Colonic mucosa (tissue), 4 donors: ENCODE results near the gene GGN. TPM values are rescaled to one million over a fixed set of nuclear protein-coding genes. Genes with fewer than 3 reads are reported as not detected.
"Not testable (repeated sequence)": the region's sequence is repeated elsewhere in the genome, so short reads cannot be mapped to it uniquely, and the experiment has no call there.

Experiments used
- DNase-seq: peaks from one replicate; pipeline ENCODE4 v3.0.0-alpha.2; 2020
- H3K27ac ChIP-seq: fragments of 200-600 bp; one replicate; pipeline ENCODE4 v1.8.0; 2021
- H3K27me3 ChIP-seq: fragments of 200-600 bp; one replicate; pipeline ENCODE4 v1.8.0; 2021
- H3K36me3 ChIP-seq: fragments of 200-600 bp; one replicate; pipeline ENCODE4 v1.8.0; 2021
- H3K4me1 ChIP-seq: fragments of 200-600 bp; one replicate; pipeline ENCODE4 v1.8.0; 2021; ENCODE audit warnings: mild to moderate bottlenecking
- H3K4me3 ChIP-seq: fragments of 200-600 bp; one replicate; pipeline ENCODE4 v1.8.0; 2021
- H3K9ac ChIP-seq, 2 donors: one replicate each; pipeline ENCODE4 v1.7.0; 2013; ENCODE audit warnings: control low read depth in 2 of 2, low read depth in 2 of 2, low read length in 2 of 2
- H3K9me3 ChIP-seq: fragments of 200-600 bp; one replicate; pipeline ENCODE4 v1.8.0; 2021
- CTCF ChIP-seq: fragments of 200-600 bp; IDR thresholded peaks from one replicate; pipeline ENCODE4 v1.8.0; 2022; ENCODE audit warnings: antibody characterized with exemption, mild to moderate bottlenecking
- intact Hi-C: fragments of 100-400 bp; cut with DNase I; formaldehyde crosslinking; loops from one replicate; pipeline ENCODE4 v1.14.1; 2022
- total RNA-seq, 2 donors: library from RNA; stranded (reverse); fragmentation: NEBNext Ultra II Directional in 1 of 2; extraction: Animal tissue kit (Norgen Biotek cat#: 25700) in 1 of 2; gene quantifications; one replicate each; pipeline ENCODE4 v1.2.1, GENCODE V29; 2021
- donor health status: healthy.
- donor health status: DM: no; HTN: no; CAD: no.
- donor health status: DM: no; HTN: no; CAD: no.

GGN gene
- total RNA-seq, 2 donors from 2014 or later, result 0.37 to 0.45 TPM

GRCh38 chr19:38373907-38374331 is 13.9 kb downstream of the GGN start:
- peak overlapping the region; percentile 68 for H3K27ac ChIP-seq
- H3K9ac ChIP-seq, result peak overlapping the region; percentile 40 to 87
- H3K27me3 ChIP-seq, result no peaks in the 10 kb centered on the region
- peak overlapping the region; percentile 61 for H3K4me3 ChIP-seq
- no peaks in the 10 kb centered on the region for H3K36me3 ChIP-seq
- intact Hi-C loops, result loop anchor here (5.0 kb wide), 1 partner anchor 37 kb away; the partner anchor contains the start of gene CATSPERG
- no peak for TF ChIP-seq CTCF
- DNase-seq, result no peak
- H3K9me3 ChIP-seq, result no peaks in the 10 kb centered on the region
- peaks cover 5% of the 10 kb centered on the region for H3K4me1 ChIP-seq

DNA sequence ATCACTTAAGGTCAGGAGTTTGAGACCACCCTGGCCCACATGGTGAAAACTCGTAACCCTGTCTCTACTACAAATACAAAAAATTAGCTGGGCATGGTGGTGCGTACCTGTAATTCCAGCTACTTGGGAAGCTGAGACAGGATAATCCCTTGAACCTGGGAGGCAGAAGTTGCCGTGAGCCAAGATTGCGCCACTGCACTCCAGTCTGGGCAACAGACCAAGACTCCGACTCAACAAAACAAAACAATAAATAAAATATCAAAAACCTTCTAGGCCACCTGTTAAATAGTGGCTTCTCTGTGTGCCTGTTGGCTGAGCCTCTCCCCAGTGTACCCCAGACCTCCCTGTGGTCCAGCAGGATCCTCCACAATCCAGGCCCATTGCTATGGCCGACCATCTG is 16.8 kb downstream of the GGN start:
- no peak overlapping the region for H3K27ac ChIP-seq
- no peaks in the 10 kb centered on the region for H3K27me3 ChIP-seq
- H3K9ac ChIP-seq, result no peak overlapping the region
- H3K4me1 ChIP-seq, result peaks cover 5% of the 10 kb centered on the region
- TF ChIP-seq CTCF, result no peak
- H3K9me3 ChIP-seq, result no peaks in the 10 kb centered on the region
- no peak overlapping the region for H3K4me3 ChIP-seq
- DNase-seq, result no peak
- intact Hi-C loops, result loop anchor here (5.0 kb wide), 1 partner anchor 34 kb away; the partner anchor contains the start of gene CATSPERG
- H3K36me3 ChIP-seq, result no peaks in the 10 kb centered on the region

- no peaks in the 10 kb centered on the region for H3K36me3 ChIP-seq
- no peaks in the 10 kb centered on the region for H3K9me3 ChIP-seq
- intact Hi-C loops, result loop anchor here (5.0 kb wide), 1 partner anchor 33 kb away; the partner anchor contains the start of gene CATSPERG
- DNase-seq, result no peak
- no peak overlapping the region for H3K4me3 ChIP-seq
- no peak overlapping the region for H3K27ac ChIP-seq
- H3K27me3 ChIP-seq, result no peaks in the 10 kb centered on the region
- H3K9ac ChIP-seq, result no peak overlapping the region
- no peak for TF ChIP-seq CTCF
- H3K4me1 ChIP-seq, result no peaks in the 10 kb centered on the region
These were observed 17.5 kb downstream of the GGN start for GRCh38 chr19:38370299-38370698.

DNA sequence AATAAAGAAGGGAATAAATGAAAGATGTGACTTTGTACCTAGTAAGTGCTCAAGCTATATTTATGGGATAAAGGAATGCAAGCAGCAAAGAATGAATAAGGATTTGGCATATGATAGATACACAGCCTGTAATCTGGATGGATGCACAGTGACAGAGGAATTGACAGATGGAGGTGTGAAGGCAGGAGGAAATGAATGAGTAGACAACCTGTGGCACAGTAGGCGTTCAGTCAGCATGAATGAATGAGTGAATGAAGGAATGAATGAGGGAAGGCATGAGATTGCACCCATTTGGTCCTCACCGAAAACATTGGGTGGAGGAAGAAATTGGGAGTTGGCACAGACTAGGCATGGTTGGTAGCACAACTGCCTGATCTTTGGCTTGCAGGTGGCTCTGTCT is 18.2 kb downstream of the GGN start:
- DNase-seq, result no peak
- Histone ChIP-seq H3K4me1 (no peaks in the 10 kb centered on the region), H3K9ac (no peak overlapping the region), H3K27ac (no peak overlapping the region), H3K9me3 (no peaks in the 10 kb centered on the region), H3K27me3 (no peaks in the 10 kb centered on the region), H3K36me3 (no peaks in the 10 kb centered on the region), H3K4me3 (no peak overlapping the region)
- no peak for TF ChIP-seq CTCF
- intact Hi-C loops, result no loop called here

DNA sequence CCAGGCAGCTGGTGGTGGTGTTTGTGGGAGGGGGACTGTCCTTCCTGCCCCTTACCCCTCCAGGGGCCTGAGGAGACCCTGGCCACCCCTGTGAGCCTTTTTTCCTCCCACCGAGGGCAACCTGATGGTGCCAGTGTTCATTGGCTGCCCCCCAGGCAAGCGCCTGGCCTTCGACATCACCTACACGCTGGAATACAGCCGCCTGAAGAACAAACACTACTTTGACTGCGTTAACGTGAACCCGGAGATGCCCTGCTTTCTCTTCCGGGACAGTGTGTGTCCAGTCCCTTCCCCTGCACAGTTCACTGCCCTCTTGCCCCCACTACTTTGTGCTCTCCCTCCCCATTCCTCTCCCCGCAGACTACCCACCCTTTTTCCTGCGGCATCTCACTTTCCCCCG is 20.8 kb downstream of the GGN start:
- Histone ChIP-seq H3K27ac (no peak overlapping the region), H3K4me3 (no peak overlapping the region), H3K27me3 (no peaks in the 10 kb centered on the region), H3K36me3 (no peaks in the 10 kb centered on the region), H3K9me3 (no peaks in the 10 kb centered on the region), H3K9ac (no peak overlapping the region), H3K4me1 (peaks cover 2% of the 10 kb centered on the region)
- intact Hi-C loops, result no loop called here
- DNase-seq, result no peak
- no peak for TF ChIP-seq CTCF

GRCh38 chr19:38362946-38363688 is 24.7 kb downstream of the GGN start:
- H3K27ac ChIP-seq, intact Hi-C loops, DNase-seq, H3K36me3 ChIP-seq, H3K9ac ChIP-seq, H3K27me3 ChIP-seq, H3K4me1 ChIP-seq, H3K9me3 ChIP-seq: not testable (repeated sequence)
- H3K4me3 ChIP-seq, result peak overlapping the region; percentile 62
